NT2/D1 (cell line): ENCODE data around the gene RASGEF1B.

Experiments used
- SUZ12 ChIP-seq: IDR thresholded peaks from 2 replicates; pipeline ENCODE4 v1.6.1; 2011; ENCODE audit not compliant: insufficient read length, insufficient read depth; ENCODE audit errors: extremely low read depth
- YY1 ChIP-seq: IDR thresholded peaks from 2 replicates; pipeline ENCODE4 v1.6.1; 2011; ENCODE audit not compliant: insufficient read length, insufficient read depth
- ZNF274 ChIP-seq: IDR thresholded peaks from 2 replicates; pipeline ENCODE4 v1.6.1; 2011; ENCODE audit warnings: mild to moderate bottlenecking, low read depth, low read length

GRCh38 chr4:81421346-81422218 lies 50.1 kb downstream of the RASGEF1B start:
- no peak for TF ChIP-seq SUZ12
- no peak for TF ChIP-seq ZNF274
- no peak for TF ChIP-seq YY1
